NCI-H446 (cell line): ENCODE measurements around the gene SF3A1.

ENCODE experiments used
- DNase-seq, 2 experiments: peaks; one replicate each; lab custom pipeline; 2025; lab: John Stamatoyannopoulos, UW

The SF3A1 gene

DNA sequence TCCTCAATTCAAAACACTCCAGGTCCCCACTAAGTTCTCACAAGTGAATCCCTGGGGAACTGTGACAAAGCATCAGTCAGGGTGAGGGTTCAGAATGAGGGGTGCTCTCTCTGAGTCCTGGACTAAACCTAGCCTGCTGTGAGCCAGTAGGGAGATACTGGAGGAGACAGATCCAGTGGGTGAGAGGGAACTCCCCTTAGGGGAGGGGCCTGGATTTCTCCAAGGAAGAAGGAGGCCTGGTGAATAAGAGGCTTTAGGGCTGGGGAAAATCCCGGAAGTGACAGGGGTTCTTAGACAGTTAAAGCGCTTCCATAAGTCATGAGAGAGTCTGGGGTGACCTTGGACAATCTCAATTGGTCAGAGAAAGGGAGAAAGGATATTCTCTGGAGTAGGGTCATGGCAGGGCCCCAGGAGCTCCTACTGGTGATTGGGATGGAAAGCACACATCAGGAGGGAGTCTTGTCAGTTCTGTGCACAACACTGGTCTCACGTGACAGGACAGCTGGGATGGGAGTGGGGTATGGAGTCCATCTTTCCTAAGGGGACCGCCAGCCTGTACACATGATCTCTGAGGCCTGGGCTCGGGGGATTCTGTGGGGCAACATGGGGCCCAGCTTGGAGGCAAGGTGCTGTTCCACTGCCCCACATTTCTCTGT lies 31.5 kb downstream of the SF3A1 start:
- no peak for DNase-seq

DNA sequence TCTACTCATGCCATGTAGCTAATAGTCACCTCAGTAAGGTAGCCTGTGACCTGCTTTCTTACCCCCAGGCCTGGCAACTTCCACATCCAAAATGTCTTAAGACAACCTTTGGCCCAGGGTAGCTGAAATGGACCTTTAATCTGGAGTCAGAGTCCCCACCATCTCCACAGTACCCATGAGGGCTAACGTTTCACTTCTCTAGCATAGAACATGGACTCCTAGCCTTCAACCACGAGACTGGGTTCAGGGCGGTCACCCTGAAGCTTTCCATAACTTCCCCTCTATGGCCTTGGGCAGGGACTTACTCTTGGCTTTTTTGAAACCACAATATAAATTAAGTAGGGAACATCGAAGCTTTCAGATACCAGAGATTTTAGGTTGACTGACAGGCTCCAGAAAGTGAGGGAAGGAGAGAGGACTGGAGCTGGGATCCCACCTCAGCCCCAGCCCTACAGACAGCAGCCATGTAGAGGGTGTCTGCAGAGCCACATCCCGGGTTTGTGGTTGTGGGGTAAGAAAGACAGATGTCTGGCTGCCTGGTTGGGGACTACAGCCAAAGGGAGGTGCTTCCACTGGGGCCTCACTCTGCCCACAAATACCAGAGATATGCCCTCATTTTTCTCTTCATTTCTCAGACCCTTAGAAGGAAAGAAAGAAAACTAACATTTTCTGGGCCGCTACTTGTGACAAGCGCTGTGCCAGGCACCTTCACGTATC lies 32.5 kb downstream of the SF3A1 start:
- no peak for DNase-seq

DNA sequence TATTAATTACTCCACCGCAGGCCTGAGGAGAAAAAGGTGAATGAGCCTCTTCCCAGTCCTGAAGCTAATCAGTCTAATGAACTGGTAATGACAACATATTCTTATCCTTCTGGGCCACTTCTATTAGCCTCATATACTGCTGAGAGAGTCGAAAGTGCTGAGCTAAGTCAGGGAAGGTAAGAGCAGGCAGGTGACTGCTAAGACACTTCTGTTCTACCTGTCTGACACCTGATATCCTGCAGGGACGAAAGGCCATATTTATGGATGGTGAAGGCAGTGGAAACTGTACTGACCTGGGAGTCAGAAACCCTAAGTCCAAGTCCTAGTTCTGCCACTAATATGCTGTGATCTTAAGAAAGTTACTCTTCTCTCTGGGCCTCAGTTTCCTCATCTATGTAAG lies 33.4 kb downstream of the SF3A1 start:
- no peak for DNase-seq

DNA sequence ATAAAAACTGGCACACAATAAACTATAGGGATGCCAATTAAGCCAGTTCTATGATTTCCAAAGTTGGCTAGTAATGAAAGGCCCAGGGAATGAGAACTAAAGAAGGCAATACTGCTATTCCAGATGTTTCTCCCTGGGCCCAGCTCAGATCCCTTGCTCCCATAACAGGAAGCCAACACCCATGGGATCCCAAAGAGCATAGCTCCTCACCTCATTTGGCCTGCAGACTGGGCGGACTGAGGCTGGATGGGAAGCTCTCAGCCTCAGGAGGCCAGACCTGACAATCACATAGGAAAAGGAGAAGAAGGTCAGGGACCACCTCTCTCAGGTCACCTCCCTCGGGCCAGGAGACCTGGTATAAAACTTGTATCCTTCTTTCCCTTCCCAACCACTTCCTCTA lies 35.2 kb downstream of the SF3A1 start:
- no peak for DNase-seq

DNA sequence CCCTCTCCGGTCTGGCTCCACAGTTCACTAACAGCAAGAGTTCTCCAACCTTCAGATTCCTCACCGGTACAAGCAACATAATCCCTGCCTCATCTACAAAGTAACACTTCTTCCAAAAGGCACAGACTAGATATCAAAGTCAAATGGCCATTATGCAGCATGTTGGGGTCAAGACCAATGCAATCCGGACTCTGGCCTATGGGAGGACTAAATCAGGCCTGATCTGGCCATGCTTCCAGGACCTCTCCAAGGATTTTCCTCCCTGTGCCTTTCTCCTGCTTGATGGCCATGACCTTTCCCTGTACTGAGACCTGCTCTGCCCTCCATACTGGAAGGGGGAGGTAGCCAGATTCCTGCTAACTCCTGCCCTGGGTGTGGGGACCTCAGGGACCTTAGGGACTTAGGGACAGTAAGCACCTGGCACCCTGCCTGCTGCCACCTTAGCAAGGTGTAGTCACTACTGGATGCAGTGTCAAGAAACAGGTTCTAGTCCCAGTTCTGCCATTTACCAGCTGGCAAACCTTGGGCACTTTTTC lies 36.6 kb downstream of the SF3A1 start:
- no peak for DNase-seq

DNA sequence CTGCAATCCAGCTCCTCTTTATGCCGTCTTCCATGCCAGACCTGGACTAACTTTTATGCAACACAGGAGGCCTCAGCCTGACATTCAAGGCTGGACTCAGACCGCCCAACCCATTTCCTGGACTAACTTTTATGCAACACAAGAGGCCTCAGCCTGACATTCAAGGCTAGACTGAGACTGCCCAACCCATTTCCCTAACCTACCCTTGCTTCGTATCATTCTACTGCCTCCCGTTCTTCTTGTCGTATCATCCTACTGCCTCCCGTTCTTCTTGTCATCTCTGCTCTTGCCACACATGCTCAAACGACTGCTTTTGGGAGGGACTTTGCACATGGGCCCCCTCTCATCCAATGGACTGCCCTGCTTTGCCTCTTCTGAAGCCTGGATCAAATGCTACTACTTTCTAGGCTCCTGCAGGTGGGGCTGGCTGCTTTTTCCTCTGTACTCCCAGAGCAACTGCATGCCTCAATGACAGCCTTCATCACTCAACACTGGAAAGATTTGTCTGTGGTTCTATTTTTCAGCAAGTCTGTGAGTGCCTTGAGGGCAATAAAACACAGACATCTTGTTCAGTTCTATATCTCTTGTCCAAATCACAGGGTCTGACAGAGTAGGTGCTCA lies 37.8 kb downstream of the SF3A1 start:
- DNase-seq, result no peak

DNA sequence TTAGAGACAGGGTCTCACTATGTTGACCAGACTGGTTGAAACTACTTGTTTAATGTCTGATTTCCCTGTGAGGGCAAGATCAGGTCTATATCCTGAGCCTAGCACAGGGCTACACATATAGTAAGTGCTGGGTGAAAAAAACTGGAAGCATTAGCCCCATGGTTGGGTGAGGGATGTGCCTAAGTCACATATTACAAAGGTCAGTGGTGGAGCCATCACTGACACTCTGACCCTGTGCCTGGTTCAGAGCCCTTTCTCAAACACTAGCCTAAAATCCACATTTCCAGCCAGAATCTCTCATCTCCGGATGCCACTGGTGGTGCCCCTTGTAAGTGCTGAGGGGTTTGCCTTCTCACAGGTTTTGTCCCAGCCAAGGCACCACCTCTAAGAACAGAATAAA lies 38.9 kb downstream of the SF3A1 start:
- DNase-seq, result no peak

DNA sequence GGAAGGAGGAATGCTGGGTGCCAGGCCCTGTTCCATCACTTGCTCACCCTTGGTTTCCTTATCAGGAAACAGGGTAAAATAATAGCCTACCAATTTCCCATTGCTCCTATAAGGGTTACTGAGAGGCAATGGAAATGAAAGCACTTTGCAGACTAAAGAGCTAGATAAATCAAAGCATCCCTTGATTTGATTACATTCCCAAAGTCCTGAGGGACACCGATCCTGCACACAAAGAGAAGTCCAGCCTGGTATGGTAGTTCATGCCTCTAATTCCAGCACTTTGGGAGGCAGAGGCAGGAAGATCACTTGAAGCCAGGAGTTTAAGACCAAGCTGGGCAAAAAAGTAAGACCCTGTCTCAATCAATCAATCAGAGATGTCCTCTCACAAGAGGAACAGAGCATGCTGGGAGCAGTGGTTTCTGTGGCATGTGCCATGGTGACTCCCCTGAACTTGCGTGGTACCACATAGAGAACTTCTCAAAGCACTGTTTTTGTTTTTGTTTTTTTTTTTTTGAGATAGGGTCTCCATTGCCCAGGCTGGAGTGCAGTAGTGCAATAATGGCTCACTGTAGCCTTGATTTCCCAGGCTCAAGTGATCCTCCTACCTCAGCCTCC lies 40.6 kb downstream of the SF3A1 start:
- no peak for DNase-seq

DNA sequence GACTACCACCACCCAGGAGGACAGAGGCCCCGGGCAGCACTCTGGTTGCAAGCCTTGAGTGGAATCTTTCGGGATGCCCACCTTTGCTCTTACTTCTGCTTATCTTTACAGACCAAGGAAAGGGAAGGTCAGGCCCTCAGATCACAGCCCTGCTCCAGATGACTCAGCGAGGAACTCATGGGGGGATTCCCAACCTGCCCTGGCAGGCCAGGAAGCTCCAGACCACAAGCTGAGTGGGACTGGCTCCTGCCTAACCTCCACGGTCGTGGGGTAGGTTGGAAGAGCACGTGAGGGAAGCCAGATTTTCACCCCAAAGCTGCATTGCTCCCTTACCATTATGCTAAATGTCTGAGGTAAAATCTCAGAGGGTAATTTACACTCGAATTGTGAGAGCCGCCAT lies 41.8 kb downstream of the SF3A1 start:
- DNase-seq, result no peak

DNA sequence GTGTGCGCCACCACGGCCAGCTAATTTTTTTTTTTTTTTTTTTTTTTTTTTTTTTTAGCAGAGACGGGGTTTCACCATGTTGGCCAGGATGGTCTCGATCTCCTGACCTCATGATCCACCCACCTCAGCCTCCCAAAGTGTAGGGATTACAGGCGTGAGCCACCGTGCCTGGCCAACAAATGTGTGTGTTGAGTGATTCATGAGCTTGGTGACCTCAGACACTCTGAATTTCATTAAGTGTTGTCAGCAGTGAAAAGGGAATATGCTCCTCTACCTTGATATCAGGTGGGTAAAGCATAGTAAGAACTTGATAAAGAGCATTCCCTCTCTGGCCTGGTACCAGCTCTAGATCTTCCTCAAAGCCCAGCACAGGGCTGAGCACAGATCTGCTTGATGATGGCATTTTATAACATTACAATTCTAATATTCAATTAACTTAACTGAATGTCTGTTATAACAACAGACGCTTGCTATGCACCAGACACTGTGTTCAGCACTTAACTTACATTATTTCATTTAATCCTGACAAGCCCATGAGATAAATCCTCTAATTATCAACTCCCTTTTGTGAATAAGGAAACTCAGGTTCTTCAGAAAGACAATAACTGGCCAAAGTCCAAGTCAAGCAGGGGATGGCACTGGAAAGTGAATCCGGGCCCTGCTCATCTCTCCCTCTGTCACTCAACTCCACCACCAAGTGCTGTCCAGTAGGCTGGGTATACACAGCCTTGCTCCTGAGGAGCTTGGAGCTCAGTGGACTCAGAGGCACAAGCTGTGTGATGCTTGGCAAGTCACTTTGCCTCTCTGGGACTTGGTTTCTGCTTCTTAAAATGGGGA lies 42.9 kb downstream of the SF3A1 start:
- DNase-seq, result no peak

DNA sequence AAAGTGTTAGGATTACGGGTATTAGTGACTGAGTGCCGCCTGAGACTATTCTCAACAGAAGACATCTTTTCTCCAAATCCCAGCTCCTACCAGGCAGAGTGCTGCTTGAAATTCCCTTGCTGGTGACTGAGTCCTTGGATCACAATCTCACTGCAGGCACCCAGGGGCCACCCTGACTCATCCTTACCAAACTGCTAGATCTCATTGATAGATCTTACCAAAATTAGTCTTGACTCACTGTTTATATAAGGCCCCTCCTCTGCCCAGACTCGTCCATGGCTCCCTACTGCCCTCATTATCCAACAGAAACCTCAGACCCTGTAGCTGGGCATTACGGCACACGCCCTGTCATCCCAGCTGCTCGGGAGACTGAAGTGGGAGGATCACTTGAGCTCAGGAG lies 44.6 kb downstream of the SF3A1 start:
- DNase-seq, result no peak

DNA sequence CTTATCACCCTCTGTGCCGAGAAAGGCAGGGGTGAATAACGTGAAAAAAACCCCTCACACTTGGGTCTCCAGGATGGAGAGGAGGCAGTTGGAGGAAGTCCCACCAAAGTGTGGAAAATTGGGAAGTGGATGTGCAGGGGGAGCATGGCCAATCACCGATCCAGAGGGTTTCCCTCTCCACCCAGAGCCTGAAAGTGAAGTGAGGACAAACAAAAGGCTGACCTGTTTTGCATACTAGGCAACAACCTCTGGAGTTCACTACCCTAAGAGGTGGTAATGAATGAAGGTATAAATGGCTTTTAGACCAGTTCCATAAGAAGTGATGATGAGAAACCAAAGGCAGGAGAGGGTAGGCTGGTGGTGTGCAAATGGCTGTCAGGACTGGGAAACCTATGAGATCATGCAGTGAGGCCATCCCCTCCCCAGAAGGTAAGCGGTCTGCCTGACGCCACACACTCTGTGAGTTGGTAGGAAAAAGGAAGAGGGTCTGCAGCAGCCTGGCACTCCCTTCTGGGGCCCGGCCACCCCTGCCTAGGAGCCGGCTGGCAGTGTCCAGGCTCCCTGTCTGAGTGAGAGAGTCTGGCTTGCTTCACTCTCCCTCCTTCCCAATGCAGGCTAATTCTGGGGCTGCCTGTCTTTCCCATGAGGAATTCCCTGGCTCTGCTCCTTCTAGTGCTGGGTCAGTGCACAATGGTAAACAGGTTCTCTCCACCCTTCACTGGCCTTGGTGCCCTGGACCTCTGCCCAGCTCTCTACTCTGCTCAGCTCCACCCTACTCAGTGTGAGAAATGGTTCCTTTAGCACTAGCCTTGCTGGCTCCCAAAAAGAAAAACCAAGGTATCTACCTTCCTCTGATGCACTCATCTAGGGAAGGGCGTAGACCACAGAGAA lies 45.6 kb downstream of the SF3A1 start:
- DNase-seq, result peak in 1 of 2 experiments; percentile 26

DNA sequence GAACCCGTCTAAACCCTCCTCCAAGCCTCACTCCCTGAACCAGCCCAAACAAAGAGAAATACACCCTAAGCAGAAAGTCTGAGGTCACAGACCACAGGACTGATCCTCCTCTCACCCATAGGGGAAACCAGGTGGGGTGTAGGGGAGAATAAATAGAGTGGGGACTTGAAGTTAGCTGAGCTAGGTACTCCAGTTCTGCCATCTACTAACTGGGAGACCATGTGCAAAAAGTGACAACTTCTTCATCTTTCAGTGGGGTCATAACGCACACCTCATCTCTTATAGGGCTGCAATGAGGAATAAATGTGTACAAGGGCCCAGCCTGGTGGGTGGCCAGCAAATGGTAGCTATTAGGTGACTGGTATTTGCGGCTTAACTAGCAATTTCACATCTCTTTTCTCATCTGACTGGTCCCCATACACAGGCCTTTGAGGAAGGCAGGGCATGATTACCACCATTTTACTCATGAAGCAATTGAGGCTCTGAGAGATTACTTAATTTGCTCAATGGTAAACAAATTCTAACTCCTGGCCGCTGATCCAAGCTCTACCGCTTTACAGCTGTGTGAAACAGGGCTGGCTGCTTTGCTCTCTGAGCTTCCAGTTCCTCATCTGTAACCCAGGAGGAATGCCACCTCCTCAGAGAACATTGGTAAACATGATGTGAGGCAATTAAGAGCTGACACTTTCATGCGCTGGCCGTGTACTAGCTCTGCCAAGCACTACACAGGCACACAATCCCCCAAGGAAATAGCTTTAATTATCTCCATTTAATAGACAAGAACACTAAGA lies 46.5 kb downstream of the SF3A1 start:
- no peak for DNase-seq

DNA sequence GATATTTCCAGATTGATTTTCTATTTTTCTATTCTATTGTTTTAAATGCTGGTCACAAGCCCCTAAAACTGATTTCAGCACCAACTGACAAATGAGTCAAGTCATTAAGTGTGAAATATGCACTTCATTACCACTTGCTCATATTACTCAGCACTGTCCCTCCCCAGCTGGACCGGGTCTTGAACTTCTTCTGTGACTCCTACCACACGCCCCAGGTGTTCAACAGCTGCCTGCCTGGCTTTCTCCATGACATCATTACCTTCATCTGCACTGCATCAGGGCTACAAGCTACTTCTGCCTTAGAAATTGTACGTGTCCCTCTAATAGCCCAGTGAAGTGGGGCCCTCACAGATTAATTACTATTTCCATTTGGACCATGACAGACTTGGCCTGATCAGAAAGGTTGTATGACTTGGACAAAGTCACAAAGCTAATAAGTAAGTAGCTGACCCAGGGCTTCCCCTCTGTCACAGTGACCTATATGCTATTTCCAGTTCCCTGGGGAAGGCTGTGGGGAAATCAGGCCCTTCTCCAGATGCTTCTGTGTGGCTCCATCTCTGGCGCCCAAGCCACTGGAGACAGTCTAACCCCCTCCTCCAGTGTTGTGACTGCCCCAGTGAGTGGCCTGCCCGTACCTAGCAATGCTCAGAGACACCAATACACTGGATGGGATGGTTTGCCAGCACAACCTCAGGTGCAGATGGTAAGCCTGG lies 48.0 kb downstream of the SF3A1 start:
- DNase-seq, result no peak

DNA sequence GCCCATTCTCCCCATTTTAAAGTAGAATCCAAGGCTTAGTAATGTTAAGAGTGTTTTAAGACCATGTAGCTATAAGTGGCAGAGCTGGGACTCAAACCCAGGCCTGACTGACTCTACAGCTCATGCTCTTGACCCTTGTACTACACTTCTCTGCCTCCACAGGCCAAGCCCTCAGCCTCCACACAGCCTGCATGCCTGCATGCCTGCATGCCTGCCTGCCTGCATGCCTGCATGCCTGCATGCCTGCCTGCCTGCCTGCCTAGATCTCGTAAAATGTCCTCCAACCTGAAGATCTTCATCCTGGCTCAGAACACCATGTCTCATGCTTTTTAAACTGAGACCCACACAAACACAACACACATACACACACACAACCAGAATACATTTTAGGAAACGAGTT lies 48.6 kb downstream of the SF3A1 start:
- no peak for DNase-seq

DNA sequence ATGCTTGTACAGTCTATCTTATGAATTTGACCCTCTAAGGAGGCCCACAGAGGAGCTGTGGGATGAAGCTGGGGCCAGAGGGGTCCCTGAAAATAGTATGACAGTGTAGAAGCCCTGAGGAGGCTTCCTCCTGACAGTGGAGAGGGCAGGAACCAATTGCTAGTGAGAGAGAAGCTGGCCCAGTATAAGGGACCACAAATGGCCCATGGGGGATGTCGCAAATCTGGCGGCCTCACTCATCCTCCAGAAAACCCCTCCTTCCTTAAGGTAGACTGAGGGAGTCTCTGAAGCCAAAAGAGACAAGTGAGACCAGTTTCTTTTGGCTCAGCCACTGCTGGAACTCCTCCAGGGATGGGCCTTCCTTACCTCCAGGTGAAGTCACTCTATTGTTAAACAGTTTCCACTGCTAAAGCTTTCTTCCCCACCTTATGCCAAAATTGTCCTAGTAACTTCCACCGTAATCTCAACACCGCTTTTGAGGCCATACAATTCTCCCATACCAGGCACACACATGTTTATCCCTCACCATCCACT lies 49.6 kb downstream of the SF3A1 start:
- DNase-seq, result no peak

DNA sequence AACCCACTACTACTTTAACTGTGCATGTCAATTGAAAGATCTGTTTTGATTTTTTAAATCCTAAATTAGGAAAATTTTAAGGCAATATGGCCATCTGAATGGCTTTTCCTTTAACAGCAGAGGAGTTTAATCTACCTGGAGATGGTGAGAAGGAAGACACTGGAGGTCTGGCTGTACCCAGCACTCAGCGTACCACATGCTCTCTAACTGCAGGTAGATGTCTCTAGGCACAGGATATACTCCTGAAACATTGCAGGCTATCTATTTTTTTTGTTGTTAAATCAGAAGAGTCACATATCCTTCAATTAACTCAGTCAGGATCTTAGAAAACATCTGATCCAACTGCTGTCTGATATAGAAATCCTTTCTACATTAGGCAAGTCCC lies 50.1 kb downstream of the SF3A1 start:
- no peak for DNase-seq

DNA sequence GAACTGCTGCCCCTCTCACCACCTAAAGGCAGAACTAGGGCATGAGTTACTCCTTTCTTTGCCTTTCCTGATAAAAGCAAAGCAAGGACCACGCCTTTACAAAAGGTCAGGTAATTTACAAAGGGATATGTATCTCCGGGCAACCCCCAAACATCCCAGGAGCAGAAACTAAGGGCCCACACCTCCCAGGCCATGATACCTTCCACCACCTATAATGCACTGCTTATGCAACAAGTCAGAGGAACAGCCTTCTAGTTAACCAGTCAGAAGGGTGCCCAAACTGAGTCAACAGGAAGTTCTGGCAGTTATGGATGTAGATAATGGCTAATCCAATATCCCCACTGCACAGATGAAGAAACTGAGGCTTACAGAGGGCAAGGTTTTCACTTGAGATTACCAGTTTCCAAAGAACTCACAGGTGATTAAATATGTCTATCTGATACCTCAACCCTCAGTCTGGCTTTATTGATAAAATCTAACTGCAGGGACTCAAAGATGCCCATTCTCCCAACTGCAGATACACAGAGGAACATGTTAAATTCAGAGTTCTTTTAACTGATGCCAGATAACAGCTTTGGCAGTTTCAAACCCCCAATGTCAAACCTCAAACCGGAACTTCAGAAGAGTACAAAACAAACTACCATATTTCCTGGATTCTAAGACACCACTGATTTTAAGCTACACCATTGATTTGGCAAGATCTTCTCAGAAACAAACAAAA lies 50.6 kb downstream of the SF3A1 start:
- no peak for DNase-seq

DNA sequence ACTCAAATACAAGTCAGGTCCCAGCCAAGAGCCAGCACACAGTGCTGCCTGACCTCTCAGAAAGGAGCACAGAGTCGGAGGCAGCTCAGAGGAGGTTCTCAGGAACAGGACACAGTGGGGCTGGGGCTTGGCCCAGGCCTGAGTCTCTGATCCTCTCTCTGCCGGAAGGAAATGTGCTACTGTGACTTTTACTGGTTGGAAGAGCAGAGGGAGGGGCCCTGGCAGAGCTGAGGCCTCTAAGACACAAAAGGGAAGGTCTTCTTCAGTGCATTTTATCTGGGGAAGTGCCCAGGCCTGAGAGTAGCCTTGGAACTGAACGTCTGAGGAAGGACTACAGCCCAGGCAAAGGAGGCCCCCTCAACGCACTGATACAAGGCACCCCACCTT lies 51.2 kb downstream of the SF3A1 start:
- no peak for DNase-seq
